Neuronal stem cell (in vitro differentiated cells): ENCODE data around the gene RCOR3.
A peak's percentile ranks its signal among the peaks of the same experiment; 100 is the strongest.

Source experiments
- DNase-seq: peaks from one replicate; pipeline ENCODE4 v3.0.0-alpha.2; 2013; ENCODE audit warnings: low spot score
- H2AFZ ChIP-seq: one replicate; pipeline ENCODE4 v1.6.1; 2013; ENCODE audit warnings: mild to moderate bottlenecking, low read length, inconsistent platforms
- H2AK5ac ChIP-seq: 2 replicates; pipeline ENCODE4 v1.6.1; 2013; ENCODE audit warnings: low read depth, mild to moderate bottlenecking, inconsistent platforms, low read length, moderate library complexity, mixed read lengths
- H2BK120ac ChIP-seq: 2 replicates; pipeline ENCODE4 v1.6.1; 2013; ENCODE audit warnings: low read depth, mild to moderate bottlenecking, inconsistent platforms, low read length, moderate library complexity, mixed read lengths
- H2BK12ac ChIP-seq: one replicate; pipeline ENCODE4 v1.6.1; 2013; ENCODE audit warnings: low read length, inconsistent platforms
- H2BK15ac ChIP-seq: 2 replicates; pipeline ENCODE4 v1.6.1; 2013; ENCODE audit warnings: mild to moderate bottlenecking, low read length, inconsistent platforms, mixed read lengths
- H2BK5ac ChIP-seq: one replicate; pipeline ENCODE4 v1.6.1; 2013; ENCODE audit warnings: inconsistent platforms, mild to moderate bottlenecking, low read length, moderate library complexity
- H3K14ac ChIP-seq: one replicate; pipeline ENCODE4 v1.6.1; 2013; ENCODE audit warnings: low read length, inconsistent platforms
- H3K18ac ChIP-seq: 2 replicates; pipeline ENCODE4 v1.6.1; 2013; ENCODE audit warnings: low read length, inconsistent platforms
- H3K23ac ChIP-seq: 2 replicates; pipeline ENCODE4 v1.6.1; 2013; ENCODE audit warnings: low read depth, mild to moderate bottlenecking, mixed read lengths, low read length, inconsistent platforms; ENCODE audit not compliant: poor library complexity
- H3K27ac ChIP-seq: replicated peaks from 3 replicates; pipeline ENCODE4 v1.5.1; 2013; ENCODE audit warnings: low read length, inconsistent platforms
- H3K27me3 ChIP-seq, 3 experiments: 2 replicates each; pipeline ENCODE4 v1.6.1; 2013; ENCODE audit warnings: low read length in 3 of 3, mild to moderate bottlenecking in 2 of 3, inconsistent platforms in 1 of 3, low read depth in 1 of 3, mixed read lengths in 1 of 3, moderate library complexity in 1 of 3; ENCODE audit not compliant: control insufficient read depth in 3 of 3, insufficient read depth in 3 of 3
- H3K36me3 ChIP-seq, 2 donors: replicated peaks in 1 of 2; 2 replicates each; pipeline ENCODE4 v1.6.1; 2013; ENCODE audit warnings: low read length in 2 of 2; ENCODE audit not compliant: control insufficient read depth in 2 of 2, insufficient read depth in 2 of 2
- H3K4ac ChIP-seq: 2 replicates; pipeline ENCODE4 v1.6.1; 2013; ENCODE audit warnings: inconsistent platforms, mild to moderate bottlenecking, low read length, moderate library complexity
- H3K4me1 ChIP-seq, 2 donors: 1 replicate in 1 of 2; 2 replicates in 1 of 2; pipeline ENCODE4 v1.6.1; 2013; ENCODE audit warnings: low read length in 2 of 2, low read depth in 1 of 2; ENCODE audit not compliant: control insufficient read depth in 2 of 2, insufficient read depth in 1 of 2
- H3K4me2 ChIP-seq: one replicate; pipeline ENCODE4 v1.6.1; 2013; ENCODE audit warnings: mild to moderate bottlenecking, low read length, inconsistent platforms; ENCODE audit not compliant: insufficient read depth, poor library complexity, severe bottlenecking
- H3K4me3 ChIP-seq, 2 donors: 2 replicates each; pipeline ENCODE4 v1.5.1; 2013; ENCODE audit warnings: low read length in 2 of 2, mild to moderate bottlenecking in 2 of 2, inconsistent platforms in 1 of 2, moderate library complexity in 1 of 2
- H3K79me1 ChIP-seq: one replicate; pipeline ENCODE4 v1.6.1; 2013; ENCODE audit warnings: low read depth, mild to moderate bottlenecking, inconsistent platforms, low read length, moderate library complexity
- H3K9ac ChIP-seq: one replicate; pipeline ENCODE4 v1.6.1; 2013; ENCODE audit warnings: mild to moderate bottlenecking, low read depth, low read length, inconsistent platforms; ENCODE audit not compliant: poor library complexity
- H3K9me3 ChIP-seq, 2 donors: replicated peaks in 1 of 2; 2 replicates each; pipeline versions ENCODE3 to v1.6.1; 2013; ENCODE audit warnings: low read length in 2 of 2, mild to moderate bottlenecking in 2 of 2, inconsistent platforms in 1 of 2, low read depth in 1 of 2, mixed read lengths in 1 of 2, moderate library complexity in 1 of 2; ENCODE audit not compliant: control insufficient read depth in 2 of 2, insufficient read depth in 1 of 2
- H4K8ac ChIP-seq: one replicate; pipeline ENCODE4 v1.6.1; 2013; ENCODE audit warnings: low read depth, mild to moderate bottlenecking, inconsistent platforms, low read length, moderate library complexity
- H4K91ac ChIP-seq: one replicate; pipeline ENCODE4 v1.6.1; 2013; ENCODE audit warnings: low read length, low read depth, mild to moderate bottlenecking, inconsistent platforms; ENCODE audit not compliant: poor library complexity
- WGBS, 2 donors: extraction: QIAGEN DNeasy Blood & Tissue Kit; methylation state at CpG; one replicate each; pipeline ENCODE4 v1.1.7; 2013; ENCODE audit warnings: missing lambda C conversion rate in 2 of 2, mixed read lengths in 1 of 2; ENCODE audit not compliant: insufficient read length in 2 of 2, insufficient replicate concordance in 1 of 2; ENCODE audit errors: extremely low coverage in 2 of 2; 5-methylcytosine and 5-hydroxymethylcytosine counted together

Gene RCOR3

GRCh38 chr1:211296396-211296795 is 37.2 kb downstream of the RCOR3 start:
- no peak overlapping the region for H2BK12ac ChIP-seq
- no peak overlapping the region for H3K18ac ChIP-seq
- H2BK15ac ChIP-seq: no peak overlapping the region
- H4K91ac ChIP-seq: no peak overlapping the region
- no peak overlapping the region for H2BK120ac ChIP-seq
- H2AFZ ChIP-seq: no peak overlapping the region
- no peak overlapping the region for H3K4me3 ChIP-seq
- H3K23ac ChIP-seq: no peak overlapping the region
- H3K4me1 ChIP-seq: no peaks in the 10 kb centered on the region
- H3K9ac ChIP-seq: no peak overlapping the region
- no peak overlapping the region for H3K14ac ChIP-seq
- peaks cover 7 to 92% of the 10 kb centered on the region in 2 donors for H3K36me3 ChIP-seq
- no peak for DNase-seq
- H3K4me2 ChIP-seq: no peak overlapping the region
- no peak overlapping the region for H3K27ac ChIP-seq
- no peak overlapping the region for H3K4ac ChIP-seq
- H4K8ac ChIP-seq: no peak overlapping the region
- H2AK5ac ChIP-seq: no peak overlapping the region
- H3K79me1 ChIP-seq: no peaks in the 10 kb centered on the region
- H2BK5ac ChIP-seq: no peak overlapping the region
- no peaks in the 10 kb centered on the region for H3K27me3 ChIP-seq
- no peaks in the 10 kb centered on the region for H3K9me3 ChIP-seq

- Histone ChIP-seq H3K4me1 (no peaks in the 10 kb centered on the region), H3K4me3 (no peak overlapping the region), H2BK12ac (no peak overlapping the region), H2BK15ac (no peak overlapping the region), H2AFZ (no peak overlapping the region), H3K79me1 (peaks cover 2% of the 10 kb centered on the region), H2BK5ac (no peak overlapping the region), H3K4ac (no peak overlapping the region), H3K9me3 (no peaks in the 10 kb centered on the region), H3K14ac (no peak overlapping the region), H3K4me2 (no peak overlapping the region), H3K27me3 (no peaks in the 10 kb centered on the region), H3K36me3 (peaks cover 8 to 86% of the 10 kb centered on the region in 2 donors), H2BK120ac (no peak overlapping the region), H2AK5ac (no peak overlapping the region), H4K8ac (no peak overlapping the region), H3K27ac (no peak overlapping the region), H3K18ac (no peak overlapping the region), H3K9ac (no peak overlapping the region), H4K91ac (no peak overlapping the region), H3K23ac (no peak overlapping the region)
- no CpG with 5 or more reads among the region's 3 CpGs for WGBS, 2 donors
- DNase-seq: no peak
Observed at GRCh38 chr1:211305044-211305443, 45.9 kb downstream of the RCOR3 start.

- no peaks in the 10 kb centered on the region for H3K4me1 ChIP-seq
- no peak overlapping the region for H2BK5ac ChIP-seq
- no peak overlapping the region for H3K4ac ChIP-seq
- H3K18ac ChIP-seq: no peak overlapping the region
- H3K4me2 ChIP-seq: no peak overlapping the region
- H3K27ac ChIP-seq: no peak overlapping the region
- H3K36me3 ChIP-seq: peaks cover 9 to 75% of the 10 kb centered on the region in 2 donors
- no peak overlapping the region for H2BK12ac ChIP-seq
- H3K27me3 ChIP-seq: no peaks in the 10 kb centered on the region
- H4K91ac ChIP-seq: no peak overlapping the region
- peaks cover 2% of the 10 kb centered on the region for H3K79me1 ChIP-seq
- no peak overlapping the region for H2AFZ ChIP-seq
- H3K23ac ChIP-seq: no peak overlapping the region
- no peak for DNase-seq
- H2AK5ac ChIP-seq: no peak overlapping the region
- H2BK120ac ChIP-seq: no peak overlapping the region
- no peak overlapping the region for H2BK15ac ChIP-seq
- H3K14ac ChIP-seq: no peak overlapping the region
- no CpG with 5 or more reads among the region's 3 CpGs for WGBS, 2 donors
- no peak overlapping the region for H4K8ac ChIP-seq
- H3K9me3 ChIP-seq: no peaks in the 10 kb centered on the region
- H3K4me3 ChIP-seq: no peak overlapping the region
- no peak overlapping the region for H3K9ac ChIP-seq
Observed at GRCh38 chr1:211309617-211310016, 50.5 kb downstream of the RCOR3 start.

GRCh38 chr1:211313392-211313791 is 54.2 kb downstream of the RCOR3 start:
- no CpG with 5 or more reads among the region's 11 CpGs for WGBS, 2 donors
- H3K4me2 ChIP-seq: no peak overlapping the region
- no peak overlapping the region for H3K4ac ChIP-seq
- H2BK5ac ChIP-seq: no peak overlapping the region
- H4K8ac ChIP-seq: peak overlapping the region; percentile 65
- no peak overlapping the region for H3K9ac ChIP-seq
- peak overlapping the region; percentile 60 for H3K23ac ChIP-seq
- no peak for DNase-seq
- H3K4me1 ChIP-seq: no peaks in the 10 kb centered on the region
- H2AK5ac ChIP-seq: no peak overlapping the region
- no peak overlapping the region for H3K18ac ChIP-seq
- H2BK15ac ChIP-seq: no peak overlapping the region
- H3K79me1 ChIP-seq: no peaks in the 10 kb centered on the region
- H2BK120ac ChIP-seq: no peak overlapping the region
- H3K9me3 ChIP-seq: no peaks in the 10 kb centered on the region
- H2BK12ac ChIP-seq: no peak overlapping the region
- H3K27ac ChIP-seq: no peak overlapping the region
- peaks cover 7 to 69% of the 10 kb centered on the region in 2 donors for H3K36me3 ChIP-seq
- no peak overlapping the region for H4K91ac ChIP-seq
- H2AFZ ChIP-seq: no peak overlapping the region
- no peak overlapping the region for H3K14ac ChIP-seq
- H3K27me3 ChIP-seq: no peaks in the 10 kb centered on the region
- no peak overlapping the region for H3K4me3 ChIP-seq
